NCI-H2107 (cell line): Measurements from ENCODE around the gene PTPN22.

ENCODE experiments used
- DNase-seq: peaks from one replicate; lab custom pipeline; 2025; lab: John Stamatoyannopoulos, UW

Gene PTPN22

GRCh38 chr1:113850127-113850796 lies 21.2 kb downstream of the PTPN22 start:
- DNase-seq: no peak

DNA sequence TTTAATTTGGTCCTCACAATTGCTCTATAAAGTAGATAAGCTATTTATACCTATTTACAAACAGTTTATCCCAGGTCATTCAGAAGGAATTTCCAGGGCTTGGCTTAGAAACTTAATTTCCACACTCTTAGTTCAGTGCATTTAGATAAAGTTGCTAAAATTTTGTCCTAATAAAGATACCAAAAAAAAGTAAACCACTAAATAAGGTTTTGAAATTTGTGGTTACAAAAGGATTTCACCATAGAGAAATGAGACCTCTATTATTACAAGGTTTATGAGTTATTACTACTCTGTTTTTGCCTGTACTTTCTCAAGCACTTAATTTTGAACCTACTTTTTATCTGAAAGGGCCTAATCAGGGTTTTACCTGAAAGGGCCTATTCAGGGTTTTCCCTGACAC lies 22.4 kb downstream of the PTPN22 start:
- no peak for DNase-seq

- no peak for DNase-seq
Observed at GRCh38 chr1:113846391-113847035, 25.0 kb downstream of the PTPN22 start.

- no peak for DNase-seq
Observed at GRCh38 chr1:113836534-113836933, 35.0 kb downstream of the PTPN22 start.

DNA sequence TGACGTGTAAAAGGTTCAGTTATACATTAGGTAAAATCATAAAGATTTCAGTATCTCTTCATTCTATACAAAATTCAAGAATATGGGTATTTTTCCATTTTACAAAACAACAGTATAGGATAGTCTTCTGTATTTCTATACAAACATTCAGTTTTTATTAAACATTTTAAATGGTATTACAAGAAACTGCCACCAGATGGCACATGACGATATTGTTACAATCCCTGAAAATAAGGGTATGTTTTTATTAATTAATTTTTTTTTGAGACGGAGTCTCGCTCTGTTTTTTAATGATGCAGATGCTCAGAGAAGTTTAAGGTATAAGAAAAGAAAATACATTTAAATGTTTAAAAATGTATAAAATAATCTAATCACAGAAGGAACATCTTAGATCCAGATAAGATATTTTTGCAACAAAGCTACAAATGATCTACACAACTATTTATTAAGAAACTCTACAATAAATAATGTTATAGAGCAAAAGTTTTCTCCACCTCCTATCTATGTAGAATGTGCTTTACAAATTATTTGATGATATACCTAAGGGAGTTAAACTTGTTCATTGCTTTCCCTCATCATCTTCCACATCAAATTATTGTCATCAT lies 35.7 kb downstream of the PTPN22 start:
- DNase-seq: peak; percentile 36

GRCh38 chr1:113834716-113835115 lies 36.8 kb downstream of the PTPN22 start:
- no peak for DNase-seq

DNA sequence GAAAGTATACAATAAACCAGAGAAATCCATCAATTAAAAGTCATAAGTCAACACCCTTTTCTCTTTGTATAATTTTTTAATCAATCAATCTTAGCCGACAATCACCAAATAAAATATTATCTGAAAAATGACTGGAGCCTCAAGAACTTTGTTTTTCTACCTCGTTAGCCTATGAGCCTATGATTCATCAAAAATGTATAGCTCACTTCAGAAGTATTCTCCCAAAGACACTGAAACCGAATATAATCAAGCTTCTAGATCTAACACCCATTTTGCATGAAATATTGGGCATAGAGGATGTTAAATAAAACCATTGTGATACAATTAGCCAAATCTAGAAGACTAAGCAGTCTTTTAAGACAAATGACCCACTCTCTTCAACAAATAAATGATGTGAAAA lies 41.5 kb downstream of the PTPN22 start:
- no peak for DNase-seq

- no peak for DNase-seq
Observed at GRCh38 chr1:113821916-113822315, 49.6 kb downstream of the PTPN22 start.

DNA sequence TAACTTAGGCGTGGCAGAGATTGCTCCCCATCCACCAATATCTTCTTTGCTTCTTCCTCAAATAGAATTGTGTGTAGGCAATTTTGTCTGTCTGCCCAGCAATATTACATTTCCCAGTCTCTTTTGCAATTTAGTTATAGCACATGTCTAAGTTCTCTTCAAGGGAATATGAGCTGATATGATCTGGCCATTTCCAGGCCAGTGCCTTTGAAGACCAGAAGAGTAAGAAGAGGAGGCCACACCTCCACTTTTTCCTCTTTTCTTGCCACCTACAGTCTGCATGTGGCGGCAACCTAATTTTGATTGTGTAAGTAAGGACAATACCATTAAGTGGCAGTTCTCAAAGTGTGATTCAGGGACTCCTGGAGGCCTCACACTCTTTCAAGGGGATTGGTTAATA lies 52.9 kb downstream of the PTPN22 start:
- no peak for DNase-seq

DNA sequence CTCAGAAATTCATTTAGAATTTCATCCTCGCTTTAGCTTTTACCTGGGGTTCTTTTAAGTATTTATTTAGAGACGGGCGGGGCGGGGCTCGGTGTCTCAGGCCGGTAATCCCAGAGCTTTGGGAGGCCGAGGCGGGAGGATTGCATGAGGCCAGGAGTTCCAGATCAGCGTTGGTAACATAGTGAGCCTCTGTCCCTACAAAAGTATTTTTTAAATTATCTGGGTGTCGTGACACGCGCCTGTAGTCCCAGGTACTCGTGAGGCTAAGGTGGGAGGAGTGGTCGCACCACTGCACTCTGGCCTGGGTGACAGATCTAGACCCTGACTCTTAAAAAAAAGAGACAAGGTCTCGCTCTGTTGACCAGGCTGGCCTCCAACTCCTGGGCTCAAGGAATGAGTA lies 58.3 kb downstream of the PTPN22 start:
- no peak for DNase-seq

- DNase-seq: no peak
Observed at GRCh38 chr1:113812661-113813135, 58.8 kb downstream of the PTPN22 start.

GRCh38 chr1:113811888-113812660 lies 59.4 kb downstream of the PTPN22 start, which contains the start of gene RSBN1:
TSS of gene RSBN1 (minus strand) at chr1:113812476. CDS start at chr1:113812412, 64 bp downstream.
- peak; percentile 98 for DNase-seq

DNA sequence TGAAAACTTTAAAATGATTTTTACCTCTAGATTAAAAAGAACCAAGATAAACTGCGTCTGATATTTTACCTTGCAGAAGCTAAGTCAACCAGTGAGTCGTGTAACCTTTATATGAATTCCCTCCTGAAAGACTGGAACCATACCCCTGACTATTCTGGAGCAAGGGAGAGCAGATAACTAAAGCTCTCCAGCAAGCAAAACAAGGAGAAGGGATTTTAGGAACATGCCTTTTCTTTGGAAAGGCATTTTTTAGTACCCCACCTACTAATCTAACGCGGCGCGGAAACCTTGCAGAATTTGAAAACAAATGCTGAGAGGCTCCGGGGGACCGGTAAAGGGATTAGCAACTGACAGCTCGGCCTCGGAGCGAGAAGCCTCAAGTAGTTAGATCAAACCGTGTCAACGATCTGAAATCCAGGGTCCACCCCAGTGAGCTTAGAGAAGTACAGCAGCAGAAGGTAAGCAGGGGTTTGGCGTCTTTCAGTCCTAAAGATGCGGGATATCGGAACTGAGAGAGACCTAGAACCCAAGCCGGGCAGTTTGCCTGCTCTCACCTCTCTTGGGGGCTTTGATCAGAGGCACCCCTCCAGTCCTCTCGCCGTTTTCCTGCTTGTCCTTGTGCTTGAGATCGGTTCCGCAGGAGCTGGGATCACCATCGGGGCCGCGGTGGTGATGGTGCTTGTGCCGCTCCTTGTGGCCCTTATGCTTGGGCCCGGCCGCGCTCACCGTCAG lies 60.2 kb downstream of the PTPN22 start:
- DNase-seq: no peak

- no peak for DNase-seq
Observed at GRCh38 chr1:113809670-113810602, 61.6 kb downstream of the PTPN22 start.

- no peak for DNase-seq
Observed at GRCh38 chr1:113808450-113809195, 62.9 kb downstream of the PTPN22 start.

- DNase-seq: no peak
Observed at GRCh38 chr1:113805639-113806038, 65.9 kb downstream of the PTPN22 start.

- no peak for DNase-seq
Observed at GRCh38 chr1:113805256-113805531, 66.3 kb downstream of the PTPN22 start.

DNA sequence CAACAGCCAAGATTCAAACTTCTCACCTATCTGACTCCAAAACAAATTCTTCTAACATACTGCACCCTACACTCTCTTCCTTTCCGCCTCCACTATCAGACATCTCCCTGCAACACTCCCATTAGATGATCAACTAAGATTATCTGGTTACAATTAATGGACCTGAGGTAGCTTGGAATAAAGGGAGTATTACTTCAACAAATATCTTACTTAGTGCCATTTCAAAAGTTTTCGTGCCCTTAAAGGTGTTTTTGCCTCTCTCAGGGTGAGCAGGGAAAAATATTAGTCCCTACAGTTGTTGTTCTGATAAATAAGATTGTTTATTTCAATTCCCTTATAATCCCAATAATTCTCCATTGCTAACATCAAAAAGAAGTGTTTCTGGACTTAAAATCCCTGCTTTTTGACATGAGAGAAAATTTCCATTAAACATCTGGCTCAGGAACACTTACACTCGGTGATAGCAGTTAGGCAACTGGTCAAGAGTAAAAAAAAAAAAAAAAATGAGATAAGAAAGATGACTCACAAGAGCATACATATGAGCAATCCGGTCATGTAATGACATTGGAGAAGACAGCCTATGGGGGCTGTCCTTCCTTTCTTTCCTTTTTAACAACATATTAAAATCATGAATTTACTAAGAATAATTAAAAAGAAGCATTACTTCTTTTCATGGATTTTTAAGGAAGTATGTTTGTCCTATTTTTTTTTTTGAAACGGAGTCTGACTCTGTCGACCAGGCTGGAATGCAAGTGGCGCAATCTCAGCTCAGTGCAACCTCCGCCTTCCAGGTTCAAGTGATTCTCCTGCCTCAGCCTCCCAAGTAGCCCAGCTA lies 66.9 kb downstream of the PTPN22 start:
- no peak for DNase-seq

DNA sequence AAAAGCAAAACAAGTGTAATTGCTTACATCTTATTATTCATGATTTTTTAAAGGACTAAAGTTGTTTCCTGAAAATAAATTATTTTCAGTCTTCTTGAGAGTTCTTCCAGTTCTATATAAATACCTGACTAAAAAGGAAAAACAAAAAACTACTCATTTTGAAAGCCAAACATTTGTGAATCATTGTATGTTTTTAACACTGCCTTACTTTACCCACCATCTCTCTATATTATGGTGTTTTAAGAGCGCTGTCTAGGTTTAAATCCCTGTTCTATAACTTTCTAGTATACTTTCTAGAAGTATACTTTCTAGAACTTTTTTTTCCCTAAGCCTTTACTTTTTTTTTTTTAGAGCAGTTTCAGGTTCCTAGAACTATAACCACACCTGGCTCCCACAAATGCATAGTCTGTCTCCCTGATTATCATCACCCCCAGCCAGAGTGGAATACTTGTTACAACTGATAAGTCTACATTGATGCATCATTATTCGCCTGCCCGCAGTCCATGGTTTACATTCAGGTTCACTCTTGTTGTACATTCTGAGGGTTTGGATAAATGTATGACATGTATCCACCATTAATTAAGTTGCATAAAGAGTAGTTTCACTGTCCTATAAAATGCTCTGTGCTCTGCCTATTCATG lies 69.0 kb downstream of the PTPN22 start:
- DNase-seq: no peak
